NT2/D1 (cell line): ENCODE data around the gene MRPL2.
"Not testable (repeated sequence)": the region's sequence is repeated elsewhere in the genome, so short reads cannot be mapped to it uniquely, and the experiment has no call there.

Experiments
- SUZ12 ChIP-seq: IDR thresholded peaks from 2 replicates; pipeline ENCODE4 v1.6.1; 2011; ENCODE audit not compliant: insufficient read length, insufficient read depth; ENCODE audit errors: extremely low read depth
- YY1 ChIP-seq: IDR thresholded peaks from 2 replicates; pipeline ENCODE4 v1.6.1; 2011; ENCODE audit not compliant: insufficient read length, insufficient read depth

DNA sequence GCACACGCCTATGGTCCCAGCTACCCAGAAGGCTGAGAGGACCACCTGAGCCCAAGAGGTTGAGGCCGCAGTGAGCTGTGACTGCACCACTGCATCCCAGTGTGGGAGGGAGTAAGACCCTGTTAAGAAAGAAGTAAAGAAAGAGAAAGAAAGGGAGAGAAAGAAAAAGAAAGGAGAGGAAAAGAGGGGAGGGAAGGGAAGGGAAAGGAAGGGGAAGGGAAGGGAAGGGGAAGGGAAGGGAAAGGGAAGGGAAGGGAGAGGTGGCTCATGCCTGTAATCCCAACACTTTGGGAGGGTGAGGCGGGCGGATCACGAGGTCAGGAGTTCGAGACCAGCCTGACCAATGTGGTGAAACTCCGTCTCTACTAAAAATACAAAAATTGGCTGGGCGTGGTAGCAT, 17.8 kb downstream of the MRPL2 start:
- not testable (repeated sequence) for TF ChIP-seq SUZ12, YY1
